K562 (cell line): Measurements from ENCODE around the gene CD68. TPM values are rescaled to one million over a fixed set of nuclear protein-coding genes. Genes with fewer than 3 reads are reported as not detected.
A peak's percentile ranks its signal among the peaks of the same experiment; 100 is the strongest.

ENCODE experiments used
- FOXK2 ChIP-seq, 2 experiments: fragments of 450-650 bp; IDR thresholded peaks in 1 of 2; conservative IDR thresholded peaks in 1 of 2; 2 replicates each; pipeline ENCODE4 v1.6.1; 2016; ENCODE audit warnings: low read depth in 2 of 2, mild to moderate bottlenecking in 1 of 2
- HCFC1 ChIP-seq: IDR thresholded peaks from 2 replicates; pipeline ENCODE4 v1.6.1; 2012; ENCODE audit warnings: low read depth, low read length, improper control_type of control experiment
- HNRNPUL1 ChIP-seq: fragments of 200-400 bp; formaldehyde crosslinking; IDR thresholded peaks from 2 replicates; pipeline ENCODE4 v1.6.1; 2017; ENCODE audit warnings: low read length
- MAX ChIP-seq: sonication (generic); formaldehyde crosslinking; IDR thresholded peaks from 2 replicates; pipeline ENCODE4 v1.9.0; 2022; ENCODE audit warnings: mild to moderate bottlenecking, missing genetic modification reagents
- MAZ ChIP-seq, 2 experiments: fragments of 450-650 bp in 1 of 2; sonication (generic) in 1 of 2; formaldehyde crosslinking; IDR thresholded peaks in 1 of 2; conservative IDR thresholded peaks in 1 of 2; 2 replicates each; pipeline versions ENCODE4 v1.4.0 to v1.5.0; 2020; ENCODE audit warnings: mild to moderate bottlenecking in 1 of 2, missing genetic modification reagents in 1 of 2
- MTA1 ChIP-seq: fragments of 450-650 bp; IDR thresholded peaks from 2 replicates; pipeline ENCODE4 v1.6.1; 2017; ENCODE audit warnings: borderline replicate concordance
- NFATC3 ChIP-seq: fragments of 450-650 bp; IDR thresholded peaks from 2 replicates; pipeline ENCODE4 v1.6.1; 2017; ENCODE audit warnings: mild to moderate bottlenecking
- RBM22 ChIP-seq: fragments of 200-400 bp; formaldehyde crosslinking; IDR thresholded peaks from 2 replicates; pipeline ENCODE4 v1.6.1; 2018; ENCODE audit warnings: low read length, low read depth; ENCODE audit not compliant: poor library complexity, severe bottlenecking
- RBM25 ChIP-seq: fragments of 200-400 bp; formaldehyde crosslinking; IDR thresholded peaks from 2 replicates; pipeline ENCODE4 v1.6.1; 2018; ENCODE audit warnings: low read length, low read depth, moderate library complexity; ENCODE audit not compliant: severe bottlenecking
- RBM39 ChIP-seq: fragments of 200-400 bp; formaldehyde crosslinking; optimal IDR thresholded peaks from 2 replicates; pipeline ENCODE3; 2018; ENCODE audit warnings: low read depth, low read length
- RREB1 ChIP-seq: fragments of 250-450 bp; sonication (Bioruptor Pico); IDR thresholded peaks from 2 replicates; pipeline ENCODE4 v1.4.0; 2020
- STAT5A ChIP-seq: IDR thresholded peaks from 2 replicates; pipeline ENCODE4 v1.6.1; 2012; ENCODE audit warnings: low read length, inconsistent platforms, borderline replicate concordance
- TCF7L2 ChIP-seq: fragments of 150-350 bp; IDR thresholded peaks from 2 replicates; pipeline ENCODE4 v1.6.1; 2016; ENCODE audit warnings: low read depth, mild to moderate bottlenecking, low read length, moderate library complexity
- TEAD2 ChIP-seq: fragments of 450-650 bp; IDR thresholded peaks from 2 replicates; pipeline ENCODE4 v1.6.1; 2016; ENCODE audit warnings: missing genetic modification characterization, control low read depth, missing compliant biosample characterization
- TSC22D4 ChIP-seq: fragments of 450-650 bp; IDR thresholded peaks from 2 replicates; pipeline ENCODE4 v1.6.1; 2016; ENCODE audit warnings: missing genetic modification characterization, missing biosample characterization, control low read depth
- ZBTB7A ChIP-seq: IDR thresholded peaks from 2 replicates; pipeline ENCODE4 v1.6.1; 2011; ENCODE audit warnings: low read depth, mild to moderate bottlenecking, low read length, moderate library complexity, borderline replicate concordance; ENCODE audit not compliant: control insufficient read depth
- ZC3H4 ChIP-seq: sonication (generic); formaldehyde crosslinking; IDR thresholded peaks from 2 replicates; pipeline ENCODE4 v1.9.0; 2021; ENCODE audit warnings: missing genetic modification reagents, borderline replicate concordance
- ZNF146 ChIP-seq: IDR thresholded peaks from one replicate; pipeline ENCODE4 v1.6.1; 2018; ENCODE audit warnings: missing compliant biosample characterization; ENCODE audit not compliant: unreplicated experiment
- ZNF668 ChIP-seq: fragments of 250-450 bp; sonication (Bioruptor Pico); IDR thresholded peaks from 2 replicates; pipeline ENCODE4 v1.8.0; 2022; ENCODE audit warnings: mild to moderate bottlenecking, inconsistent platforms
- ZNF740 ChIP-seq, 3 experiments: fragments of 200-800 bp in 1 of 3; sonication (Bioruptor generic) in 1 of 3; sonication (generic) in 1 of 3; formaldehyde crosslinking in 1 of 3; IDR thresholded peaks; 2 replicates each; pipeline versions ENCODE4 v1.6.1 to v1.8.0; 2016 to 2022; ENCODE audit warnings: mild to moderate bottlenecking in 2 of 3, missing compliant biosample characterization in 2 of 3, missing genetic modification characterization in 2 of 3, missing genetic modification reagents in 1 of 3
- polyA plus RNA-seq, 8 experiments: library from polyadenylated mRNA; depleted of rRNA in 4 of 8; stranded (reverse) in 5 of 8; unstranded in 3 of 8; fragments of >200 nt; fragmentation: Nextera tagmentation in 2 of 8; fragmentation: Illumina TruSeq in 1 of 8; extraction: Ambion mirVana in 2 of 8; extraction: Trizol in 1 of 8; gene quantifications; 2 replicates each; pipeline versions ENCODE4 v1.2.1 to v1.2.3, GENCODE V29; 2011 to 2014; ENCODE audit warnings: inconsistent platforms in 1 of 8, missing spikeins in 1 of 8
- total RNA-seq, 7 experiments: library from RNA; depleted of rRNA in 6 of 7; stranded (reverse); fragments of >200 nt in 6 of 7; fragmentation: Illumina TruSeq in 2 of 7; extraction: Trizol in 2 of 7; gene quantifications; 2 replicates each; pipeline versions ENCODE4 v1.2.1 to v1.2.3, GENCODE V29; 2011 to 2021; ENCODE audit warnings: low replicate concordance in 1 of 7

CD68 gene
- total and polyA plus RNA-seq, 9 of the 15 experiments (the other 6 are each of a cell fraction or from before 2014, with no cell fraction given), result 28.2 to 89.8 (median 37.7) TPM

GRCh38 chr17:7573324-7574080, 5.9 kb upstream of the CD68 start (continued):
- peak; percentile 47 for TF ChIP-seq ZBTB7A
- TF ChIP-seq ZNF740 (CRISPR knock-in tag; IDR thresholded peaks at IDR 0.05), result peak; percentile 96
- TF ChIP-seq ZNF740 (tag; IDR thresholded peaks at IDR 0.05), result peak in 1 of 2 experiments; percentile 87; a peak in 1 of 4 replicates
- TF ChIP-seq RBM22, result peak; percentile 96
- no peak for TF ChIP-seq RBM39
- peak; percentile 67; the same call in 1 of the 2 replicates for TF ChIP-seq ZC3H4
- peak; percentile 88 for TF ChIP-seq MAX
- 0 out of 2 replicates have a peak, but pooled peaks have one; percentile 28 for TF ChIP-seq TCF7L2
- no peak for TF ChIP-seq STAT5A
- TF ChIP-seq MTA1, result no peak
- no peak for TF ChIP-seq TSC22D4 (tag)
- TF ChIP-seq HCFC1, result 0 out of 2 replicates have a peak, but pooled peaks have one; percentile 28
- TF ChIP-seq RBM25, result no peak
- TF ChIP-seq HNRNPUL1, result peak; percentile 74; the same call in 1 of the 2 replicates
- no peak for TF ChIP-seq NFATC3
- TF ChIP-seq TEAD2 (tag), result no peak
- no peak for TF ChIP-seq ZNF668 (CRISPR knock-in tag)
- no peak for TF ChIP-seq ZNF146
- TF ChIP-seq FOXK2 (conservative IDR thresholded peaks at IDR 0.05 in 1 of 2, IDR thresholded peaks at IDR 0.05 in 1 of 2; ENCODE audit: low read depth in 2 of 2), result peak; percentile 25 to 67; a peak in 1 of 4 replicates
- no peak for TF ChIP-seq RREB1 (CRISPR knock-in tag)
- TF ChIP-seq MAZ (CRISPR knock-in tag; conservative IDR thresholded peaks at IDR 0.05 in 1 of 2, IDR thresholded peaks at IDR 0.05 in 1 of 2), result peak; percentile 72 to 91
